HG03354 (cell line): Measurements from ENCODE around the gene CLEC5A.
"Not testable (repeated sequence)": the region's sequence is repeated elsewhere in the genome, so short reads cannot be mapped to it uniquely, and the experiment has no call there.

Source experiments
- ATAC-seq: cut with Tn5 transposase; IDR thresholded peaks from one replicate; pipeline ENCODE4 v1.9.1; 2021; ENCODE audit warnings: mild to moderate bottlenecking; ENCODE audit not compliant: unreplicated experiment, poor library complexity, severe bottlenecking

The CLEC5A gene

DNA sequence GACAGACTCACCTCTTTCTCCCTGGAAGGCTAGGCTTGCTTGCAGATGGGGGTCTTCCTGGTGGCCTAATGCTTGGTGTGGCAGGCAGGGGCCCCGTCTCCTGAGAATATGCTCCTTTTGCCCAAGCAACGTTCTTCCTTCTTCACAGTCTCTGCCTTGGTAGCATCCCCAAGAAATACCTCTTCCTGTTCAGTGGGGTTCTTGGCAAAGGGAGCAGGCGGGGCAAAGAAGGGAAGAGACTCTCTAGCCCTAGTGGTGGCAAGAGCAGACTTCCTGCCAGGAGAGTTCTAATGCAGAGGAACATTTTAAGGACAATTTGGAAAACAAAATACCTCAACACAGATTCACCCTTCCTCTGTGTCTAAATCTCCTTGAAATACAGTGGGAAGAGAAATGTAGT, at the start of gene CLEC5A:
TSS of gene CLEC5A (minus strand) at position 179 of the 400 bp plus-strand sequence. CDS start 682 bp downstream, outside the sequence.
- no peak for ATAC-seq

DNA sequence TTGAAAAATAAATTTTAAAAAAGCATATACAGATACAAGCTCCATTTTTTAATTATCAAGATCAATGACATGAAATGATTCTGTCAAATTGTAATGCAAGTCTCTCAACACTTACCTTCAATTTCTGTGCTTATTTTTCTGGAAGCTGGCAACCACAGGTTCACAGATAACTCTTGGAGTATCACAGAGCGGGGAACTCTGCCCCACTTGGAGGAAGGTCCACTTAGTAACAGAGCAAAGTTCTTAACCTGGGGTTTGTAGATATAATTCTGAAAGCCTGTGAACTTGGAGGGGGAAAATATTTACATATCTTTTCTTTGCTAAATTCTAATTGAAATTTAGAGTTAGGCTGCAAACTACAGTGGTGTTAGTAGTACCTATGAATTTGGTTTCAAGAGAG, 46.6 kb upstream of the CLEC5A start:
- ATAC-seq: no peak

DNA sequence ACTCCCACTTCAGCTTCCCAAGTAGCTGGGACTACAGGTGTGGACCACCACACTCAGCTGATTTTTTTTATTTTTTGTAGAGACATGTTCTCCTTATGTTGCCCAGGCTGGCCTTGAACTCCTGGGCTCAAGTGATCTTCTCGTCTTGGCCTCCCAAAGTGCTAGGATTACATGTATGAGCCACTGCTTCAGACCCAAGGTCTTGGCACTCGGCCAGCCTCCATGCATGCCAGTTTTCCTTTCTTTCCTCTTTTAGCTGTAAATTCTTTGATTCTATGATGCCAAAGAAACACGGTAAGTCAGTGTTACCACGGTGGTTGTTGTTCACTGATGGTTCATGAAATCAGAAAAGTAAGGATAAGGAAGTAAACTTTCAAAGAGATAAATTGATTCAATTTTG, 45.9 kb upstream of the CLEC5A start:
- ATAC-seq: no peak

DNA sequence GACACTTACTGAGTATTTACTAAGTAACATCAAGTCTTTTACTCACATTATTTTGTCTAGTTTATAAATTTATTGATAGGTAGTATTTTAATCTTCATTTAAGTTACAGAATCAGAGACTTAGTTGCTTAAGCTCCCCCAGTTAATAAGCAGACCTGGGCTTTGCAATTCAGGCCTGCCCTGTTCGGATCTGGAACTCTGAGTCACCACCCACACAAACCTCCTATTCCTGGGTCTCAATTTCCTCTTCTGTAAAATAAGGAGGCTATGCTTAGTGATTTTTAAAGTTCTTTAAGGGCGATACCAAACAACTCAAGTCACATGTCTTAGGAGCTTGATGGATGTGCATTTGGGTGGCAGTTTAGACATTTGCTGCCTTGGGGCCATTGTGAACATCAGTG, 45.4 kb upstream of the CLEC5A start:
- no peak for ATAC-seq

DNA sequence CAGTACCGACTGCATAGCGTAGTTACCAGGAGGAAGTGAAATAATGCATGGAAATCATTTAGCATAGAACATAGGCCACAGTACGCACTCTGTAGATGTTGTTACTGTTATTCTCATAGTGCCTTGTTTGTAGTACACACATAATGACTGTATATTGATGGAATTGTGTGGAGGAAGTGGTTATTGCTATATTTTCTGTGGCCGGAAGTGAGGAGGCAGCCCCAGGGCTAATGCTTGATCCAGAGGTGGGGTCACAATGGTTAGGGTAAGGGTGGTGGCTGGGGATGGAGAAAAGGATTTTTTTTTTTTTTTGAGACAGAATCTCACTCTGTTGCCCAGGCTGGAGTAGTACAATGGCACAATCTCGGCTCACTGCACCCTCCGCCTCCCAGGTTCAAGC, 44.4 kb upstream of the CLEC5A start:
- no peak for ATAC-seq

DNA sequence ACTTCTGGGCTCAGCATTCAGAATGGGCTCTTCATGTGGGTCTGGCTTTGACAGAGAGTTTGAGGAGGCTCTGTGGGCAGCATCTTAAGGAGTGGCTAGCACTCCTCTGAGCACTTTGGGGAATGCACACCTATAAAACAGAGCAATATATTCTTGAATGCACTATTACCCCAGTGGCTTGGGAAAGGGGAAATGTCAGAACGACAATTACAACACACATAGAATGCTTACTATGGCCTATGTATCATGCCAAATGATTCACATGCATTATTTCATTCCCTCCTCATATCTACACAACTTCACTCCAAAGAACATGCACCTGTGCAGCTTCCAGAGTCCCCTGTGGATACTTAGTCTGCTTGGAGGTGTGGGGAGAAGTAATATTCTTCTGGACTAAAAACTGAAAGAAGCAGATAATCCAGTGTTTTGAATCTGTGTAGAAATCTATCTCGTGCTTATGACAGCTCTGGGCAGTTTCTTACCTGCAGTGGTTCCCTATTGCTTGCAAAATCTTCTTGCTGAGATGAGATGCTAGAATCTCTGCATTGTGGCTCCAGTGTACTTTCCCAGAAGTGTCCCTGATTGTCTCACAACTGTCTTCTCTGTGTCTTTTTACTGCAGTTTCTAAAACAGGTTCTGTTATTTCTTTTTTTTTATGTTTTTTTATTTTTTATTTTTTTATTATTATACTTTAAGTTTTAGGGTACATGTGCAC, 43.4 kb upstream of the CLEC5A start:
- ATAC-seq: no peak

DNA sequence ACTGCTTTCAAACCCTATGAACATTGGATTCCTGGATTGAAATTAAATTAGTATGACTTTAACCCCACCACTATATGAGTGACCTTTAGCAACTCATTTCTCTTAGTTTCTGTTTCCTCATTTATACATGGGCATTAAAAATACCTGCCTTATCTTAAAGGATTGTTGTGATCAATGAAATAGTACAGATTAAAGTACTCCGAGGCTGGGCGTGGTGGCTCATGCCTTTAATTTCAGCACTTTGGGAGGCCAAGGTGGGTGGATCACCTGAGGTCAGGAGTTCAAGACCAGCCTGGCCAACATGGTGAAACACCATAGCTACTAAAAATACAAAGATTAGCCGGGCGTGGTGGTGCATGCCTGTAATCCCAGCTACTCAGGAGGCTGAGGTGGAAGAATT, 41.0 kb upstream of the CLEC5A start:
- not testable (repeated sequence) for ATAC-seq

DNA sequence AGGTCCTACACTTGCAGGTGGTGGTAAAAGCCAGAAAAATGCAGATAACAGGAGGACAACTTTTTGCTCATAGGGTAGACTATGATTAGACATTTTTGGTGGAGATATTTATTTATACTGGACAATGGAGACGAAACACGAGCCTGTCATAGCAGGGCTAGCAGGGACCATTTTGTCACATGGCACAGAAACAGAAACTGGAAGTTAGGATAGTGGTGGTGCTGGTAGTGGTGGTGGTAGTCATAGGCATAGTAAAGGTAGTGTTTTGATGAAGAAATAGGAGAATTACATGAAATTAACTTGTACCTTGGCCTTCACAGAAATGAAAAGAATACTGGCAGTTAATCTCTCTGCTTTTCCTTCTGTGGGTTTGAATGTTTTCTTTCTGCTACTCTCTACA, 40.1 kb upstream of the CLEC5A start:
- ATAC-seq: no peak

DNA sequence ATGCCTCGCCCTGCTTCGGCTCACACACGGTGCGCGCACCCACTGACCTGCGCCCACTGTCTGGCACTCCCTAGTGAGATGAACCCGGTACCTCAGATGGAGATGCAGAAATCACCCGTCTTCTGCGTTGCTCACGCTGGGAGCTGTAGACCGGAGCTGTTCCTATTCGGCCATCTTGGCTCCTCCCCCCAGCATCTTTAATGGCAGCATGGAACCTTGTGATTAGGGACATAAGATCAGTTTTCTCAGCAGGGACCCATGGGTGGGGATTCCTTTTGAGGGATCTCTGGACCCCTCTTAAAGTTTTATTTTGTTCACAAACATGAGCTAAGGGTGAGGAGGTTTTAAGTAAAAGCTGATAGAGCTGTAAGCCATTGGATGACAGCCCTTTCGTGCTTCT, 39.2 kb upstream of the CLEC5A start:
- ATAC-seq: not testable (repeated sequence)

DNA sequence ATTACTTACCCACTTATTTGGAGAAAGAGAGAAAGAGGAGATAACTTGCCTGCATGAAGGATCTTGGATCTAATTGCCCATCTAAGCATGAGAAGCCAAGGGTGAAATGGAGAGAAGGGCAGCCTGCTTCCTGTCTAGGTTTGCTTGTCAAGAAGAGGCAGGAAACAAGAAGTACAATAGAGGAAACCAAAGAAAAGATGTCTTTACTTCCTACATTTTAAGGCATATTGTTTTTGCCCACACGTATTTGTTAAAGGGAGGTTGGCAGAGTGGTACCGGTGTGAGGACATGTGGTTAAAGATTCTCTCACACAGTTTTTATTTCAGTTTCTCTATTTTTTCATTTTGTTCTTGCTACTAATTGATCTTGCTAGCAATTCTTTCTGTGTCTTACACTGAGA, 32.8 kb upstream of the CLEC5A start:
- no peak for ATAC-seq

DNA sequence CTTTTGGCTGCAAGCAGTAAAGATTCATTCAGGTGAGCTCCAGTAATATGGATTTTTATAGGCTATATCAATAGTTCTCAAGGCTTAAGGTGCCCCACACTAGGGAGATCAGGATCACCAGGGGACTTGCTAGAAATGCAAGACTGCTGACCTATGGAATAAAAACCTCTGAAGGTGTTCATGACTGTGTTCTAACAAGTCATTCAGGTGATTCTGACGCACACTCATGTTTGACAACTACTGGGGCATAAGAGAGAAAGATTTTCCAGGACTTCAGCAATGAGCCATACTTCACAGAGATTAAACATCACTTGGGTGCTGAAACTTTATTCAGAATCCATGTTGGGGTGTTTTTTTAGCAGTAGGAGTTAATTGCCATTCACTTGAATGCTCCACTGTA, 31.6 kb upstream of the CLEC5A start:
- no peak for ATAC-seq

DNA sequence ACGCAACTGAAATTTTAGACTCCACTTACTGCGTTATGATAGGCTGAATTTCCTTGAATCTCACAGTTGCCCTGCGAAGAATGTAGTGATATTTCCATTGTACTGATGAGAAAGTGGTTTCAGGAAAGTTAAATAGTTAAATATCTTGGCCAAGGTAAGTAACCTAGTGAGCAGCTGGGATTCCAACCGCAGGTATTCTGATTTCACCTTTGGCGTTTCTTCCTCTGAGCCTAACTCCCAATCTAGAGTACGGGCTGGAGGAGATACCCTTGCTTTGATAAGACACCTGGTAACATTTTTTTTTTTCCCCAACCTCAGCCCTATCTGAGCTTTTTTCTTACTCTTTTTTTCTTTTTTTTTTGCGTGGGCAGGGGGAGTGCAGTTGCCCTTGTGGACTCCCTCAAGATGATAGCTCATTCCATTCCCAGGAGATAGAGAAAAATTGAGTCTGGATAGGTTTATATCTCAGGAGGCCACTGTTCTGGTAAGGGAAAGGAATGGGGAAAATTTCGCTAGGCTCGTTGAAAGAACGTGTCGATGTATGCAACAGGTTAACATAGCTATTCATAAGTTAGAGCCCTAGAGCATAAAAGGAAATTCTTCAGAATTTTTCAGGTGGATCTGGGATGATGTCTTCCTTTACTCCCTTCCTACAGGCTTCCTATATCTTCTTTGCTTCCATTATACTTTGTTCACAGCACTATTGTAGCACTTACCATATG, 29.9 kb upstream of the CLEC5A start:
- no peak for ATAC-seq

DNA sequence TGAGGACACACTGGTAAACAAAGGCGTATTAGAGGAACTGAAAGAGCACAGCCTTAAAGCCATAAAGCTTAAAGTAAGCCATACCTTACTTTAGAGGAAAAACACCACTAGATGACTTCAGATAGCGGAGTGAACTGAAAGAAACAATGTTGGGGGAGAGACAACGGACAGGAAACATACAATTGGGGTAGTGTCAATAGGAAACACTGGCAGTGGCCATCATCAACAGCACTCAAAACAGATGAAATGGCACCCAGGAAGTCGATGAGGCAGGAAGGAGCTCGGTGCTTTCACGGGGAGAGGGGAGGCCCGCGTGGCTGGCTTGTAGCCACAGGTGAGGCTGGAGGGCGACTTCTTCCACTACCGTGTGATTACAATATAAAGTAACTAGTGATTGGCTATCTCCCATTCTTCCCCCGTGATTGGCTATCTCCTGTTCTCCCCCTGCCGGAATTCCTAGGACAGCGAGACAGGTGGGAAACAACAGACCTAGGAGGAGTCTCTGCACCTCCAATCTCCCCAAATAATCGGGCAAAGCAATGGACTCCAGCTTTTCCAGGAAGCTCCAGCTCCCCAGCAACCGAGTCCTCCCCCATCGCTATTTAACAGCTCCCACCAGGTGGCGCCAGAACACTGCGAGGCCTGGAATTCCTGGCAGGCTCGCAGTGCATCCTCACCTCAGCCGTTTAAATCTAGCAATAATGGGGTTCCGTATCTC, 29.2 kb upstream of the CLEC5A start:
- ATAC-seq: peak; percentile 90

DNA sequence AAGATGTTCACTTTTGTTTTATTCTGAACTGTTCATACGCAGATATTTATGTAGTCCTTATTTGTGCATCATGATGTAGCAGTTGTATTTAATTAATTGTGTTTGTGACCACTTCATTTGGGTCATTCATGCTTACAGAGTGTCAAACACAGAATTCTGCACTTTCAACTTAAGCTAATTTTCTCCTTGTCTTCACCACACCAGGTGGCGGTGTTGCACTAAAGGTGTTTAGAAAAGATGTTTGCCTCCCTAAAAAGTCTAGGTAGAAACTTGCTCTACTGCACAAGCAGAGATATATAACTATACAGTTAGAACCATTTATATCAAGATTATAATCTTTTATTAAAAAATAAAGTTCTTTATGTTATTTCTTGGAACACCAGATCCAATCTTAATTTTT, 28.1 kb upstream of the CLEC5A start:
- ATAC-seq: no peak

DNA sequence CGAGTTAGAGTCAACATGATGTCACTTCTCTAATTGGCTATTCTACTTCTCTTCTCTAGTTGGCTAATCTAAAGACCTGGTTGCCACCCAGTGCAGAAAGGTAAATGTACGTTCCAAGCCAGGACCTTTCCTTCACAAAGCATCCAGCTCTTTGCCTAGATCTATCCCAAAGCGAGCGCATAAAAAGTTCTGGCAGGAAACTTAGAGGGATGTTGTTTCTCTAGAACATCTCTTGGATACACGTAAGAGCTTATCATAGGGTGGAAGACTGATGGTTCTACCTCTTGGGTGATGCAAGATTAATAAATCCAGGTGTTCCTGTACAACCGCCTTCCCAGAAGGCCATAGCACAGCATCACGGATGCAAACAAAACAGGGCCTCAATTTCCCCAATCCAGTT, 26.9 kb upstream of the CLEC5A start, which contains the start of gene TAS2R38:
TSS of gene TAS2R38 (minus strand) at position 101 of the 400 bp plus-strand sequence. CDS start at position 17, 84 bp downstream.
- ATAC-seq: no peak

DNA sequence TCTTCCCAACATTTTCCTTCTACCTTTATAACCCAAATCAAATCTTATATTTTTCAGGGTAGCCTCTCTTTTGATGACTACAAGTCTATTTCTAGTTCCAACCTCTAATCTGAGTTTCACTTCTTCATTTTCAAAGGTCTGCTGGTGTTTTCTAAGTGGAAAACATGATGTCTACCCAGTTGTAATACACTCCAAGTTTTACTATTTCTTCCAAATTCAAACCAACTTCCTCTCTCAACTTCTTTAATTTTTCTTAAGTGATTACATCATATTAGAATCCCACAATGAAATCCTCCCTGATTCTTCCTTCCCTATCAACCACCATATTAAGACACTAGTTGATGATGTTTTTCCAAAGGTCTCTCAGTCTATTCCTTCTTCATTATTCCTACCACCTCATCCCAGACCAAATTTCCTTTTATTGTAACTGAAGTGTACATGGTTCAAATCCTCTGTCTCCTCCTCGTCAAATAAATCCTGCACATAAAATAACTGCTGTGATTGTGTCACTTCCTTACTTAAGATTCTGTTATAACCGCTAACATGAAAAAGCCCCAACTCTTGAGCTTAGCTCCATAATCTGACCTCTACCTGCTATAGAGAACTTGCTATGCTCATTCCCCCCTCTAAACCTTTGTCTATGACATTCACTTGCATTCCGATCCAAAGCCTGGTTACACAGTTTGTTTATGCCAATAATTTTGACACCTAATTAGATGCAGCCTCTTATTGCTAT, 14.1 kb upstream of the CLEC5A start:
- ATAC-seq: peak; percentile 89

DNA sequence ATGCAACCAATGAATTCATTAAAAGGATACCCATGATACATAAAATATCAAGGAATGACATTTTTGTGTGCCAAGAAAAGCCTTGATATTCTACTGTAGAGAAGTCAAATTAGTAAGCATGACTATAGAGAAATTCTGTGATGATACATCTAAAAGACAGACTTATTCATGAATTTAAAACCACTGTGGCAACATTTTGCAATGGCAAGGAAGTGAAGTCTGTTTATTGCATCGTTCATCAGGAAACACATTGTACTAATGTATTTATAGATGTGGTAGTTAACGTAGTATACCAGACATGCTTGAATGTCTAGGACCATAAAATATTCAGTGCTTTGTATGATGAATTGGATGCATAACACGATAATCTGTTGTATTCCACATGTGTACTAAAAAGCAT, 9.3 kb upstream of the CLEC5A start:
- no peak for ATAC-seq

DNA sequence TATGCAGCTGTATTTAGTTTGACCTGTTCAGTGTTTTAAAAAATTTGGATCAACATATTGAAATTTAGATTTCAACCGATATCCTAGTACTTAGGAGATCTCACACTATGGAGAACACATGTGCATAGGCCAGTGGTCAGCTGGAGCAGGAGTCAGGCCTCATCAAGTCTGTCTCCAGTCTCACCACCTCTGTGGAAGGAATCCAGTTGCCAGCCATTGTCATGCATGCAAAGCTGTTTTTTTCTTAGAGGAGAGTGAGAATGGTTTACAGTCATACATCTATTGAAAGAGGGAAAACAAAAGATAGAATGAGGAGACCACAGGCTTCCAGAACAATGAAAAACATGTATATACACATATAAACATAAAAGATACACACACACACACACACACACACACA, 7.6 kb upstream of the CLEC5A start:
- no peak for ATAC-seq

DNA sequence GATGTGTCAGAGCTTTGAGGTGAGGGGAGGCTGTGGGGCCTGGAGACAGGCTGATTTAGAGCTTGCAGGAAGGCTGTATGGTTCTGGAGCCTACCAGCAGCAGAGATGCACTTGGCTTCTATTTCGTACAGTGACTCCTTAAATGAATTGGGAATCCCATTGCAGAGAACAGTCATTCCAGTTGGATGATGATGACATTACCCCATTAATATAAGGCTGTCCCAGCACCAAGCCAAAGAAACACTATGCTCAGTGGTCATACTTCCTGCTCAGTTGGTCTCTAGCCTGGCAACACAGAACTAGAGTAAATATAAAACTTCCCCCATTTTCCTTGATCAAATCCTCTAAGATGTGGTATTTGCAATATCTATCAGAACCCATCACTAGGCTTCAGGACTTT, 5.7 kb upstream of the CLEC5A start:
- ATAC-seq: no peak

DNA sequence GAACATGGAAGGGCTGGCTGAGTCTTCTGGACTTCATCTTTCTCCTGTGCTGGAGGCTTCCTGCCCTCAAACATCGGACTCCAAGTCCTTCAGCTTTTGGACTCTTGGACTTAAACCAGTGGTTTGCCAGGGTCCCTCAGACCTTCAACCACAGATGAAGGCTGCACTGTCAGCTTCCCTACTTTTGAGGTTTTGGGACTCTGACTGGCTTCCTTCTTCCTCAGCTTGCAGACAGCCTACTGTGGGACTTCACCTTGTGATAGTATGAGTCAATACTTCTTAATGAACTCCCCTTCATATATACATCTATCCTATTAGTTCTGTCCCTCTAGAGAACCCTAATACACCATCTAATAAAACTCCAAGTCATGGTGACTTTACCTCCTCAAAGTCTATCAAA, 4.0 kb upstream of the CLEC5A start:
- ATAC-seq: no peak
